AG09309 (cell line): ENCODE data around the gene ENTPD8.
A peak's percentile ranks its signal among the peaks of the same experiment; 100 is the strongest.

ENCODE experiments used
- DNase-seq: peaks from one replicate; pipeline ENCODE4 v3.0.0-alpha.2; 2010; ENCODE audit warnings: low read depth
- H3K4me3 ChIP-seq: 2 replicates; pipeline ENCODE4 v1.5.1; 2011; ENCODE audit warnings: mild to moderate bottlenecking, low read depth, low read length, moderate library complexity; ENCODE audit not compliant: control insufficient read depth
- TF ChIP-seq, protein P1 (sequence below): IDR thresholded peaks from 2 replicates; pipeline ENCODE4 v1.5.1; 2011; ENCODE audit warnings: mild to moderate bottlenecking, low read depth, low read length, inconsistent platforms; ENCODE audit not compliant: insufficient read depth, control insufficient read depth; ENCODE audit errors: missing control alignments

Gene ENTPD8

GRCh38 chr9:137462396-137462985, 21.3 kb upstream of the ENTPD8 start:
- TF ChIP-seq, protein P1, sequence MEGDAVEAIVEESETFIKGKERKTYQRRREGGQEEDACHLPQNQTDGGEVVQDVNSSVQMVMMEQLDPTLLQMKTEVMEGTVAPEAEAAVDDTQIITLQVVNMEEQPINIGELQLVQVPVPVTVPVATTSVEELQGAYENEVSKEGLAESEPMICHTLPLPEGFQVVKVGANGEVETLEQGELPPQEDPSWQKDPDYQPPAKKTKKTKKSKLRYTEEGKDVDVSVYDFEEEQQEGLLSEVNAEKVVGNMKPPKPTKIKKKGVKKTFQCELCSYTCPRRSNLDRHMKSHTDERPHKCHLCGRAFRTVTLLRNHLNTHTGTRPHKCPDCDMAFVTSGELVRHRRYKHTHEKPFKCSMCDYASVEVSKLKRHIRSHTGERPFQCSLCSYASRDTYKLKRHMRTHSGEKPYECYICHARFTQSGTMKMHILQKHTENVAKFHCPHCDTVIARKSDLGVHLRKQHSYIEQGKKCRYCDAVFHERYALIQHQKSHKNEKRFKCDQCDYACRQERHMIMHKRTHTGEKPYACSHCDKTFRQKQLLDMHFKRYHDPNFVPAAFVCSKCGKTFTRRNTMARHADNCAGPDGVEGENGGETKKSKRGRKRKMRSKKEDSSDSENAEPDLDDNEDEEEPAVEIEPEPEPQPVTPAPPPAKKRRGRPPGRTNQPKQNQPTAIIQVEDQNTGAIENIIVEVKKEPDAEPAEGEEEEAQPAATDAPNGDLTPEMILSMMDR = no peak
- no peak overlapping the region for H3K4me3 ChIP-seq
- DNase-seq = no peak

- H3K4me3 ChIP-seq = no peak overlapping the region
Measured at GRCh38 chr9:137461663-137462395, 20.7 kb upstream of the ENTPD8 start.

GRCh38 chr9:137461316-137461662, 20.1 kb upstream of the ENTPD8 start:
- TF ChIP-seq, protein P1 = no peak
- DNase-seq = no peak
- no peak overlapping the region for H3K4me3 ChIP-seq

More at GRCh38 chr9:137461663-137462395, 20.7 kb upstream of the ENTPD8 start:
- TF ChIP-seq, protein P1 = no peak
- no peak for DNase-seq

DNA sequence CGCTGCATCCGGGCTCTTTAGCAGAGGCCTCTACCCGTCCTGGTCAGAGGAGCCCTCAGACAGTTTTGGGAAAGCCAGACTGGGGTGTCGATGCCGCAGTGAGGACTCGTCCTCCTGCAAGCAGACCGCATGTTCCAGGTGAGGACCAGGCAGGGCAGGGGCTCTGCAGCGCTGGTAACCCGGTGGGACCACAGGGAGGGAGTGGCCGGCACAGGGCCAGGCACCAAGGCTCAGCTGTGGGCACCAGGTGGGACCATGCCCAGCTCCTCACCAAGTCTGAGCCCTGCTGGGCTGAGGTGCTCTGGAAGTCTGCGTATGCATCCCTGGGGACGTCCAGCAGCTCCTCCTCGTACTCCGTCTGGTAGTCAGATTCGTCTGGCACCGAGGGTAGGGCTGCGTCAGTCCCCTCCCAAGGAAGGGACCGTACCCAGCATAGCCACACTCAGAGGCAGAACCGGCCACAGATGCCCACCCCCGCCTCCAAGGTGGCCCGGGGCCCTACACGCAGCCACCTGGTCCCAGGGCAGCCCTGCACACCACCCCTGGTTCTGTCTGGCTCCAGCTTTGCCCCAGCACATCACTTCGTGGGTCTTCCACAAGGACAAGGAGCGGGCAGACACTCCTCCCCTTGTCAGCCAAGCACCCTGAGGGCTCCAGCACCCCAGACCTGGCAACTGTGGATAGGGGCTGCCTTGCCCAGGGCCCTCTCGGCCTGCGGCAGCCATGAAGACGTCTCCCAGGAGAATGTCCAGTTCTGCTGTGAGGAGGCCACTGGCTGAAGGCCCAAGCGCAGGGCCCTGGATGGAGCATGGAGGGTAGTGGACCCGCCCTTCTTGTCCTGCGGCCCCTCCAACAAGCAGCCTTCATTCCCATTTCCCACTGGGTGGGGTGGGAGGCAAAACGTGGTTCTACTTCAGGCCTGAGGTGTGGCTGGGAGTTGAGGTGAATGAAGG, 19.5 kb upstream of the ENTPD8 start:
- TF ChIP-seq, protein P1 = no peak
- H3K4me3 ChIP-seq = no peak overlapping the region
- no peak for DNase-seq

- DNase-seq = no peak
- peak overlapping the region; percentile 41 for H3K4me3 ChIP-seq
- TF ChIP-seq, protein P1 = no peak
Measured at GRCh38 chr9:137459601-137460362, 18.6 kb upstream of the ENTPD8 start.

- no peak for DNase-seq
- peak within 1 kb of the TSS; percentile 61 for H3K4me3 ChIP-seq
- TF ChIP-seq, protein P1 = no peak
Measured at GRCh38 chr9:137459152-137459600, 18.0 kb upstream of the ENTPD8 start, which contains the start of gene NSMF. TSS of gene NSMF (minus strand) at chr9:137459334. CDS start at chr9:137459102, 232 bp downstream.
